Measurements from ENCODE around the gene GPR27. TPM values are rescaled to one million over a fixed set of nuclear protein-coding genes. Genes with fewer than 3 reads are reported as not detected.

The GPR27 gene
- total RNA-seq, 2 experiments from 2014 or later: 0.40 to 0.47 TPM

GRCh38 chr3:71723452-71724170 lies 30.0 kb upstream of the GPR27 start:
- intact Hi-C loops (cut with micrococcal nuclease): loop anchor here (10.0 kb wide), 1 partner anchor 1101 kb away; no protein-coding TSS in a partner anchor
- H3K4me3 Mint-ChIP-seq: peak overlapping the region; percentile 86
- peak overlapping the region; percentile 97 for H3K27ac Mint-ChIP-seq
- peak; percentile 72 for DNase-seq
- peaks cover 64% of the 10 kb centered on the region for H3K4me1 Mint-ChIP-seq (ENCODE audit: low read depth)
- peaks cover 12% of the 10 kb centered on the region for H3K36me3 Mint-ChIP-seq (ENCODE audit: low read depth)
- ChIA-PET POLR2A (interaction anchor here (0.6 to 1.3 kb wide), 5 partner anchors 10 to 508 kb away, joined by 3 to 4 read pairs (median 3); no protein-coding TSS in a partner anchor), CTCF (interaction anchor here (1.0 to 3.2 kb wide), 2 partner anchors 12 to 58 kb away, joined by 4 to 16 read pairs; no protein-coding TSS in a partner anchor)
- no peaks in the 10 kb centered on the region for H3K27me3 Mint-ChIP-seq
- H3K9me3 Mint-ChIP-seq: no peaks in the 10 kb centered on the region
- TF ChIP-seq CTCF (IDR thresholded peaks at IDR 0.05): no peak
- peak; percentile 48 for ATAC-seq

GRCh38 chr3:71724171-71724453 lies 29.5 kb upstream of the GPR27 start:
- Mint-ChIP-seq H3K4me1 (ENCODE audit: low read depth) (peaks cover 61% of the 10 kb centered on the region), H3K36me3 (ENCODE audit: low read depth) (peaks cover 10% of the 10 kb centered on the region), H3K27me3 (no peaks in the 10 kb centered on the region), H3K27ac (peak overlapping the region; percentile 97), H3K4me3 (peak overlapping the region; percentile 86), H3K9me3 (no peaks in the 10 kb centered on the region)
- ChIA-PET CTCF (interaction anchor here (1.0 to 3.2 kb wide), 2 partner anchors 12 to 57 kb away, joined by 4 to 16 read pairs; no protein-coding TSS in a partner anchor), POLR2A (interaction anchor here (0.6 to 1.8 kb wide), 6 partner anchors 8 to 334 kb away, joined by 3 to 5 read pairs (median 3); no protein-coding TSS in a partner anchor)
- ATAC-seq (no peak), DNase-seq (no peak)
- intact Hi-C loops (cut with micrococcal nuclease): loop anchor here (10.0 kb wide), 1 partner anchor 1101 kb away; no protein-coding TSS in a partner anchor
- TF ChIP-seq CTCF (IDR thresholded peaks at IDR 0.05): no peak

- no peak for TF ChIP-seq CTCF (IDR thresholded peaks at IDR 0.05)
- POLR2A ChIA-PET: interaction anchor here (0.8 to 1.8 kb wide), 5 partner anchors 8 to 27 kb away, joined by 3 to 5 read pairs (median 4); no protein-coding TSS in a partner anchor
- CTCF ChIA-PET: interaction anchor here (3.2 kb wide), 1 partner anchor 13 kb away, joined by 16 read pairs; no protein-coding TSS in a partner anchor
- H3K4me1 Mint-ChIP-seq (ENCODE audit: low read depth): peaks cover 62% of the 10 kb centered on the region
- H3K36me3 Mint-ChIP-seq (ENCODE audit: low read depth): peaks cover 7% of the 10 kb centered on the region
- peak overlapping the region; percentile 97 for H3K27ac Mint-ChIP-seq
- peak overlapping the region; percentile 86 for H3K4me3 Mint-ChIP-seq
- ATAC-seq (peak; percentile 19), DNase-seq (peak; percentile 53)
- no peaks in the 10 kb centered on the region for H3K9me3 Mint-ChIP-seq
- no peaks in the 10 kb centered on the region for H3K27me3 Mint-ChIP-seq
- intact Hi-C loops (cut with micrococcal nuclease): loop anchor here (5.0 to 10.0 kb wide), 2 partner anchors 133 to 1100 kb away; no protein-coding TSS in a partner anchor
Measured at GRCh38 chr3:71724584-71725270, 28.9 kb upstream of the GPR27 start.

- POLR2A ChIA-PET: interaction anchor here (0.8 to 1.8 kb wide), 2 partner anchors 16 to 23 kb away, joined by 4 to 5 read pairs; no protein-coding TSS in a partner anchor
- Mint-ChIP-seq H3K4me1 (ENCODE audit: low read depth) (peaks cover 64% of the 10 kb centered on the region), H3K9me3 (no peaks in the 10 kb centered on the region), H3K36me3 (ENCODE audit: low read depth) (peaks cover 6% of the 10 kb centered on the region), H3K27ac (peak within 1 kb of the TSS; percentile 98), H3K27me3 (no peaks in the 10 kb centered on the region), H3K4me3 (peak within 1 kb of the TSS; percentile 99)
- no peak for TF ChIP-seq CTCF (IDR thresholded peaks at IDR 0.05)
- intact Hi-C loops (cut with micrococcal nuclease): loop anchor here (5.0 to 10.0 kb wide), 2 partner anchors 132 to 1099 kb away; no protein-coding TSS in a partner anchor
- DNase-seq (peak; percentile 31), ATAC-seq (peak; percentile 43)
- CTCF ChIA-PET: interaction anchor here (3.2 kb wide), 1 partner anchor 14 kb away, joined by 16 read pairs; no protein-coding TSS in a partner anchor
Measured at GRCh38 chr3:71725271-71725991, 28.2 kb upstream of the GPR27 start, which contains the start of gene EIF4E3. Gene EIF4E3 (minus strand): TSS chr3:71725402. CDS start chr3:71725367, 35 bp downstream.
